ENCODE results near the gene NEGR1.

NEGR1 gene

DNA sequence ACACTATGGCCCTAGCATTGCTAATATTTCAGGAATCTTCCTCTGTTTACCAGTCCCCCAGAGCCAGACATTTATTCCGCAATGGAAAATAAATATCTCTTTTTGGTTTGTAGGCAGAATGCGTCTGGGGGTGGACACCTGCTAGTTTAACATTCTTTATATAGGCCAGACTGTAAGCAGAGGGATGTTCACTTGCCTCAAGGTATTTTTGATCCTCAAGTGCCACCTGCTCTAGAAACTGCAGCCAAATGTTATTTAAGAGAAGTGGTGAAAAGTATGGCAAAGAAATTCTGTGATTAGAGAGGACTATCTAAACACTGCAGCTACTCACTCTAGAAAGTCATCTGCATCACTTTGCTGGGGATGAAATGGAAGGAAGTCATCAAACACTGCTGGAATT, 164.7 kb downstream of the NEGR1 start:
- DNase-seq (ENCODE audit: low read depth), result no peak

DNA sequence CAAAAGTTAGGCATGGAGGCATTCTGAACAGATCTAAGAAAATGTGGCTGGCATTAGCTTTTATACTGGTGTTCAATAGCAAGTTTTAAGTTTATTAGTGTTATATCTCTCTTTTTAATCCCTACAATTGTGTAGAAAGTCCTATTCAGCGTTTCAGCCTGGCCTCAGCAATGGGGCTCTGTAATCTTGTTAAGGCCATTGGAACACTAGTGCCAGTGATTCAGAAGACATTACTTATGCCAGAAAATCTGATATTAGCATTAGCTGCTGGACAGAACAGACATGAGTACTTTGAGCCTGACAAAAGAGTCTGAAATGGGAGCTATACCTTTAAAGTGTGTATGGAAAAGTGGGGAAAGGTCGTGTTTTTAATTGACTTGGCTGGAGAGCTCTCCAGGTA, 167.0 kb downstream of the NEGR1 start:
- no peak for DNase-seq (ENCODE audit: low read depth)

DNA sequence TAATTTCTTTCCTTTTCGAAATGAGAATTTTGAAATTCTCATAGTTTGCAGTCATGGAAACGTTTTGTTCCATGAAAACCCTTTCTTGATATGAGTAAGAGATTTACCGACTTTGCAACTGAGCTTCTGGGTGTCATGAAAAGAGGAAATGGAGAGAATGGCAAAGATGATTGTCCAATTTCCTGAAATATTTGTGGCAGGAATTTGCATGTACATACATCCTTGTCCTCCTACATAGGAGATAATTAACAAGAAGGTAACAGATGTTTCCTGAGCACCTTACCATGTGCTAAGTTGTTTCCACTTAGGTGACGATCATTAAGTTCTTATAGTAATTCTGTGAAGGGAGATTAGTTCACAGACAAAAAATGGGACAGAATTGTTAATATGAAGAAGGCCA, 170.7 kb downstream of the NEGR1 start:
- DNase-seq (ENCODE audit: low read depth), result no peak

DNA sequence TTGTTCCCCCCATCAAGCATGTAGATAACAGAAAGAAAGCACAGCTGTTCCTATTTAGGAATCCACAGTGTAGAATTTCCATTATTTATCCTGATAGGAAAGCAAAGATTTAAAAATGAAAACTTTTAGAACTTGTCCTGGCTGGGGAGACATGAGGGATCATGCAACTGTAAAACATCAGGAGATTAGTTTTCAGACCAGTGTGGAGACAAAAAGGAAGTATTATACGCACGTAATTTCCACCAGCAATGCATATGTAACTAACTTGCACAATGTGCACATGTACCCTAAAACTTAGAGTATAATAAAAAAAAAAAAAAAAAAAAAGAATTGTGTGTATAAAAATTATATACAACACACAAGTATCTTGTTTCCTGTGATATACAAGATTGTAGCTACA, 172.4 kb downstream of the NEGR1 start:
- no peak for DNase-seq (ENCODE audit: low read depth)

DNA sequence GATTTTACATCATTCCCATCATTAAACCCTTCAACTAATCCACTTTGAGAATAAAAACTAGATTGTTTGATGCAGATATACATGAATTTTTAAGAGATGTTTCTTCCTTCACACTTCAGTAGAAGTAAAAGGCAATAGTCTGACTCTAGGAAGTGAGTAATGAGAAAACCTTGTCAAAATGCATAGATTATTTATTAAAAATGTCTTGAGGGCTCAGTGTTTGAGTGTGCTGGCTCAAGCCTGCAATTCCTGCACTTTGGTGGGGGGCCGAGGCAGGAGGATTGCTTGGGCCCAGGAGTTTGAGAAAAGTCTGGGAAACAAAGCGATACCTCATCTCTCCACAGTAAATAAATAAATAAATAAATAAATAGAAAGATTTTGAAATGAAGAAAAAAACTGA, 177.1 kb downstream of the NEGR1 start:
- DNase-seq (ENCODE audit: low read depth), result no peak

DNA sequence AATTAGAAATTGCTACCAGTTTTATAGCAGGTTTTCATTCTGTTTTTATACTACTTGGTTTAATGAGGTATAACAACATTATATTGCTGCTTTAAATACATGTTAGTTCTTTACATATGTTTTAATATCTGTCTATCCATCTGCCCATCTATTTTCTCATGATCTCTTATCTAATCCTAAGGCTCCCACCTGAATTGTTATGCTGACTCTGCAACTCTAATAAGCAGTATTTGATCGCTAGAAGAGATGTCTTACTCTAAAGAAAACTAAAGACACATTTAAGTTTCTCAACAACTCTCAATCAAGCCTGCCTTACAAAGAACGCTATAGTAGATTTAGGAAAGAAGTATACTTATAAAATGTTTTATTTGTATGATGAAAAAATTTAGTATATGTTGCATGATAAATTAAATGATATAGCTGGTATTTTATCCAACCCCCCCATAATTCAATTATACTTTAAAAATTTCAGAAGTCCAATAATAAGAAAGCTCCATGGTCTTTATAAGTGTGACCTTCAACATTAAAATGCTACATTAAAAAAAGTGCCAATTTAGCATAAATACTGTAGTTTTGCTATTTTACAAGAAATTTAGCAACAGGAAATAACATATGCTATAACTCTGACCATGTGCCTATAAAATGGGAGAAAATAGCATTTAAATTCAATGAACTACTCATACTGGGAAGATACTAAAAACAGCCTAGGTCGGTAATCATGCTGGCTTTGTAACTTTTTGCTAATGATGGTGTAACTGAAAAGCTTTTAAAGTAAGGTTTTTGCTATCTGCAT, 180.3 kb downstream of the NEGR1 start:
- no peak for DNase-seq (ENCODE audit: low read depth)

DNA sequence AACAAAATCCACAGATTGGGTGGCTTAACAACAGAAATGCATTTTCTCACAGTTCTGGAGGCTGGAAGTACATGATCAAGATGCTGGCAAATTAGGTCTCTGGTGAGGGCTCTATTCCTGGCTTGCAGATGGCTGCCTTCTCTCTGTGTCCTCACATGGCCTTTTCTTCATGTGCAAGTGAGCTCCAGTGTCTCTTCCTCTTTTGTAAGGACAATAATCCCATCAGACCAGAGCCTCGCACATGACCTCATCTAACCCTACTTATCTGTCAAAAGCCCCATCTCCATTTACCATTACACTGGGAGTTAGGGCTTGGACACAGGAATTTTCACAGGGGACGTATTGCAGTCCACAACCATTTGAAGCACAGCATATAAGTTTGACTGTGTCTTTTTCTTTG, 181.6 kb downstream of the NEGR1 start:
- no peak for DNase-seq (ENCODE audit: low read depth)

DNA sequence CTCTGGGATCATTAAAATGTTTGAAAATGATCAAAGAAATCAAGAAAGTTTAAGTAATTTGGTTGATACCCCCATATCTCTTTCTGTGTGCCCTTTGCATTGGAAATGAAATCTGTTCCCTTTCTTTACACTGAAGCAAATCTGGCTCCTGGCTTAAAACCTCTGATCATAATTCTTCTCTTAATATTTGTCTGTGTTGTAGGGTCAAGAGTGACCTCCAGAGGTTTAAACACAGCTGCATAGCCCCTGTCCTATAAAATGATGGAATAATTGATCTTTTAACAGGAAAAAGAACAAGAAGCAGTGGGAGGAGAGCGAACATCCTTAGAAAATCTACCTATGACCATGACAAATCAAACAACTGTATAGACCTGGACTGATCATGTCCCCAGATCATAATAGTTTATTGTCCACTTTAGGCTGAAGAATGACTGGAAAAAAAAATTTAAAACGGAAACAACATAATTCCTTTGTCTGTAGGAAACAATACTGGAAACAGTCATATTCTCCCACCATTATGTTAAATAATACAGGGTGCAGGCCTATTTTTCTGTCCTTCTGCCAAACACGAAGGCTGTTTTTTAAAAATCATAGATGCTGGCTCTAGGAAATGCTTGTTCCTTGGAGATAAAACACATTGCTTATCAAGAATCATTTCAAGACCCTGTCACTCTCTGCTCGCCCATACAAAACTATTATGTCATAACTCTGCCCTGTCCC, 184.3 kb downstream of the NEGR1 start:
- DNase-seq (ENCODE audit: low read depth), result no peak

DNA sequence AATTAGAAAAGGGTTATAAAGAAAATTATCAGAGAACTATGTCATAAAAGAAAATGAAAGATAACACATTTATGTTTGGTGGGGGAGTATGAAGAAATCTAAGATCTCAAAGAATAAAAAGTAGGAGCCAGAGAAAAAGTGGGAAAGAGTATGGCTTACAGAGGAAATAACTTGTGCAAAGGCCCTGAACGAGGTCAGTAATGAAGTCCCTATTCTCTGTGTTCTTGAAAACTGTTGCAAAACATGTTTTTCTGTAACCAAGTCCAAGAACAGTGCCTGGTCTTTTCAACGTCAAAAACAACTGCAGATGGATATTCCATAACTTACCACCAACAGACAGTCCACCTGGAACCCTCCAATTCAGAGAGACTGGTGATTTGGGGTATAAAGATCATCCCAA, 188.1 kb downstream of the NEGR1 start:
- no peak for DNase-seq (ENCODE audit: low read depth)

DNA sequence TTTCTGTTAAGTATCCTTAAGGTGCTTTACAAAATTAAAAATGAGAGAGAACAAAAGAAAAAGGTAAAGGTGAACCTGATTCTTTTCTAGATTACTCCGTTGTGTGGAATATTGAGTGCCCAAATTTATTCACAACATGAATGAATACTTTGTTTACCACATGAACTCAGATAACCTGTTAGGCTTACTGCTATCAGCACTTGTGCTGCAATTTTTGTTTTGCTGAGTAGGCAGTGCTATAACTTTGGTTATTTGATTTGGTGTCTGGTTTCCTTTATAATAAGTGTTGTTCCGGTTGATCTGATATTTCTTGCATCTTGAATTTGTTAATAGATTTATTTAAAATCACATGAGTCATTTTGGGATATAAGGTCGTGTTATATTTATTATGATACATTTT, 195.9 kb downstream of the NEGR1 start:
- DNase-seq (ENCODE audit: low read depth), result no peak

DNA sequence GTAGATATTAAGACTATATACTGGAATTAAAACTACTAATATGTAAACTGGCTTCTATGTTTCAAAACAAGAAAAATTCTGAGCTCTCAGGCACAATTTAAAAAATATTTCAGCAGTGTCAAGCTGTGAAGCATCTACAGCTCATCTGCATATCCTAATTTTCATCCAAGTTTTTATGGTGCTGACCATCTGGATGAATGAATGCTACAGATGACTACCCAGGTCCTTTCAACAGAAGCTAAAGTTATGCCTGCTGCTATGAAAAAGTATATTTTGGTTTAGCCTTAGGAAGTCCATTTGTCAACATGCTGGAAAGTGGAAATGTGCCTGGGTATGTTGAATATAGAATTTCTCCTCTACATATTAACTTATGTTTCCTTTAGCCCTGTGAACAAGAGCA, 206.9 kb downstream of the NEGR1 start:
- DNase-seq (ENCODE audit: low read depth), result no peak

DNA sequence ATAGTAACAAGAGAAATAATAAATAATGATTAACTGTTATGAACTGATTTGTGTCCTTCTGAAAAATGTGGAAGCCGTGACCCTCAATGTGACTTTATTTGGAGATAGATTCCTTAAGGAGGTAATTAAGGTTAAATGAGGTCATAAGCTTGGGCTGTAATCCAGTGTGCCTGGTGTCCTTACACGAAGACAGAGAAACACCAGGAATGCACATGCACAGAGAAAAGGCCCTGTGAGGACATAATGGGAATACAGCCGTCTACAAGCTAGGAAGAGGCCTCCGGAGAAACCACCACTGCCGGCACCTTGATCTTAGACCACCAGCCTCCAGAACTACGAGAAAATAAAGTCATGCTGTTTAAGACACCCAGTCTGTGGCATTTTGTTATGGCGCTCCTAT, 215.9 kb downstream of the NEGR1 start:
- no peak for DNase-seq (ENCODE audit: low read depth)

DNA sequence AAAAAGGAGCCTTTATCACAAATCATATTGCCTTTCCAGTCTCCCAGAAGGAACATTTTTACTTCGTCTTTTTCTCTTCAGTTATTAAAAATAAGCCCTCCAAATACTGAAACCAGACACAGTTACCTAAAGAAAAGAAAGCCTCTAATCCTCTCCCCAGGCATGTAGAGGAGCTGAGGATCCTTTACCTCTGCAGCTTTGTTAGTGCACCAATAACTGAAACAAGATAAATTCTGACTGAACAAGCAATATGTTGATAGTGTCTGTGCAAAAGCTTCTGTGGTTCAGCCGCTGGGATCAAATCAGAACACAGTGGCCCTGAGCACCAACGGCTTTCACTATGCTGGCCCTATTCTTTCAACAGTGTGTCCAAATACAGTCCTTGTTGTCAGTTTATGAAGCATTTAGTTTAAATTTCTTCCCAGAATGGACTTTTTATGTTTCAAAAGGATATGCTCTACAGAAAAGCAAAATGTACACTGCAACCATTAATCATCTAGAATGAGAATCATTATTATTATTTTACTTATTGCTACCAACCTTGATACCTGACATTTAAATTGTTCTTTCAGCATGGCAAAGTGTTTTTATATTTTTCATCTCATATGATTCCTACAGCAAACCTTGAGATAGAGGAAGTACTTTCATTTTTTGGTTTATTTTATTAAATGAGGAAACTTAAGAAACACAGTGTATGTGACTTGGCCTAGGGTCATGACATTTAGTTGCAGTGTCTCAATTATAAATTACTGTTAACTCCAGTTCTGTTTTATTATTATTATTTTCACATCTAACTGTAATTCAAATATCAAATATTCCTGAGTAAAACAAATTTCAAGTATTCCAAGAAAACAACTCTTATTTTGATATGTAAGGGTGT, 217.9 kb downstream of the NEGR1 start:
- no peak for DNase-seq (ENCODE audit: low read depth)

DNA sequence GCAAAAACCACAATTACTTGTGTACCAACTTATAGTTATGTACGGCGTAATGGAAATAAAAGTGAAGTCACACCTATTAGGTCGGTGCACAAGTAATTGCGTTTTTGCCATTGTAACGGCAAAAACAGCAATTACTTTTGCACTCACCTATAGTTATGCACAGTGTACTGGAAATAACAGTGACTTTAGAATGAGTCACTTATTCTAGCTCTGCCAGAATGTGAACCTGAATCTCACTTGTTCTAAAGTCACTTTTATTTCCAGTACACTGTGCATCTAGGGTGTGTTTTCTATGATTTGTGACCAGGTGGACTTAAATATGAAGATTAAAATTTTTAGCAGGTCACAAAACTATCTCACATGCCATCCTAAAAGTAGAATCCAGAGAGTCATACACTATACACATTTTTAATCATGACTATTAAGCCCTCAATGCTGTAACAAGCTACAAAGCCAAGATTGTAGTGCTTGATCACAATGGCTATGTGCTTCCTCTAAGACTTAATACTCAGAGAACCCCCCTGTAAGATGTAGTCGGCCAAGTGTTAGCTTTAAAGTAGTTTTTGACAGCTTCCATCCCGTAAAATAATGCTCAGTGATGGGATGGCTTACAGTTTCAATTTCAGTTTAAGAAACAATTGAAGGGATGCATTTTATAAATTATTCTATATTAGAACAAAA, 218.8 kb downstream of the NEGR1 start:
- no peak for DNase-seq (ENCODE audit: low read depth)

DNA sequence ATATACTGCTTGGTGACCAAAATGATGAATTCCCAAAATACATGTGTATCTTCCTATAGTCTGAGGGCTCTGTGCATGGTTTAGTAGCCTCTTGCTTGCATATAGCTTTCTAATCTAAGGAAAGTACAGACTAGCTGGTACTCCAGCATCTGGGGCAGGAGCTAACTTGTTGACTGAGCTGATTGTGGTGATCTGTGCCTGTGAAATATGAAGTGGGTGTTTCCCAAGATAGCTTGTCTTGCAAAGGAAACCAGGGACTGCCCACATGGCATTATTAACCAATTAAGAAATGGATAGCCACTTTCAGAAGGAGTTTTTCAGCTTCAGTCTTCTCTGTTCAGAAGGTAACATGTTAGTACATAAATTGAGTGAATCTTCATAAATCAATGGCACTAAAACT, 219.8 kb downstream of the NEGR1 start:
- no peak for DNase-seq (ENCODE audit: low read depth)

DNA sequence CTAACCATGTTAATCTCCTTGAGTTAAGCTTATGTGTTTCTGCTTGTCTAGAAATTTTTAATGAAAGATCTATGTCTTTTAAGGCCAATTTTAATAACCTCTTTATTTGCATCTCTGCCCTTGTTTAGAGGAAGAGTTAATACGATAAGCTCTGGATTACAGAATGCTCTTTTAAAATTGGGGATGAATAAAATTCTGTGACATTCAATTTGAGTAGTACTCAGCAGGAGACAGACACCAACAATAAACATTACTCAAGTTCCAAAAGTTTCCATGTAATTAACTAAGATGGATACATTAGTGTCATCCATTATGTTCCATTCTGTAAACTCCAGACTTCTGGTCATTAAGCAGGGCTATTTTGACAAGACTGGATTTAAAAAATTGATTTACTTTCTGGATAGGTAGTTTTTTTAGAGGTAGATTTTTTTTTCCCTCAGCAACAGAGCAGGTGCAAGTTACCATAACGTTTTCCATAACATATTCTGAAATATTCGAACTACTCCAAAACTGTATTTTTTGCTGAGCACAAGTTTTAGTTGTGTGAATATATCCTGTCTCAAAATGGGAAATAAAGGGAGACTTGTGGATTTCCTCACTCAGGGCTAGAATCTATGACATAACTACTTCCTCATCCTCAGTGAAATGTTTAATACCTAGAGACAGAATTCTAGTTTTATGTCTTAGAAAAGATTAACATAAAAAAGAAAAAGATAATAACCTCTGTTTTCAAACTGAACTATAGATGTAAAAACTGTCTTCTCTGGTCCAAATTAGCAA, 221.7 kb downstream of the NEGR1 start:
- DNase-seq (ENCODE audit: low read depth), result no peak

DNA sequence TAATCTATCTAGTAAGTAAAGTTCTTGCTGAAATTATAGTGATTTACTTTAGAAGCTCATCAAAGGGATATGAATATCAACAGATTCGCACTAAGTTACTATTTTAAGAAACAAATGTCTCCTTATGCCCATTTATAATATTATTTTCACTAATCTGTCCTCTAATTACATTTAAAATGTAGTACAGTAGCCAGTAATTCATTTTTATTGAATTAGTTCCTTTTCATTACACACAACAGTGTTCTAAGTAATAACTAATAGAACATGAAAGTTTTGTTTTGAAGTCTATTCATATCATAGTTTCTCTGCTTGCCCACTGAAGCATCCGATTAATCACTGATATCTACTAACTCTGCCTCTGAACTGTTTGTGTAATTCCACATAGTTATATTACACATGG, 225.8 kb downstream of the NEGR1 start:
- no peak for DNase-seq (ENCODE audit: low read depth)

DNA sequence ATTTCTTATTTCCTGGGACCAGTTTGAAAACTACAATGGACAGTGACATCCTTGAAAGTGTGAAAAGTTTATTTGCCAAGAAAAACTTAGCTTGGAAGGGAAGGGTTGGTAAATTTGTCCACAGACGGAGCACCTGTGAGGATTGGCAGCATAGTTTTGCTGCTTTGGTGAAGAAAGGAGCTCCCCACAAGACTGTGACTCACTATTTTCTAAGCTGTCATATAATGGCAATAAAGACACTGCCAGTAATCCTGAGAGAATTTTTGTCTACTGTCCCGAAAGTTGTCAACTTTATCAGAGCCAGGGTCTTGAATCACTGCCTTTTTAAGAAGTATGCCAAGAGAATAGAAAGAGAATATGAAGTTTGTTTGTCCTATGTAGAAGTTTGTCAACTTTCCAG, 230.8 kb downstream of the NEGR1 start:
- DNase-seq (ENCODE audit: low read depth), result no peak

DNA sequence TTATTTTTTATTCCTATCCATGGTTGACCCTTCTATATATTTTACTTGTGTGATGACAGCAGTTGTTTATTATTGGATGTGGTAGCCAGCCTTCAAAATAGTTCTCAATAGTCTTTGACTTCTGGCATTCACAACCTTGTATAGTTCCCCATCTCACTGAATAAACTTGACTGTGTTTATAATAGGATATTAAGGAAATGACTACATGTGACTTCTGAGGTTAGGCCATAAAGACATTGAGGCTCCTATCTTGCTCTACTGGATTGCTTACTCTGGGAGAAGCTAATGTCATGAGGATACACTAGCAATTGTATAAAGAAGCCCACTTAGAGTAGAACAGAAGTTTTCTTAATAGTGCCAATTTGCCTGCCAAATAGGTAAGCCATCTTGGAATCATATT, 231.8 kb downstream of the NEGR1 start:
- no peak for DNase-seq (ENCODE audit: low read depth)

DNA sequence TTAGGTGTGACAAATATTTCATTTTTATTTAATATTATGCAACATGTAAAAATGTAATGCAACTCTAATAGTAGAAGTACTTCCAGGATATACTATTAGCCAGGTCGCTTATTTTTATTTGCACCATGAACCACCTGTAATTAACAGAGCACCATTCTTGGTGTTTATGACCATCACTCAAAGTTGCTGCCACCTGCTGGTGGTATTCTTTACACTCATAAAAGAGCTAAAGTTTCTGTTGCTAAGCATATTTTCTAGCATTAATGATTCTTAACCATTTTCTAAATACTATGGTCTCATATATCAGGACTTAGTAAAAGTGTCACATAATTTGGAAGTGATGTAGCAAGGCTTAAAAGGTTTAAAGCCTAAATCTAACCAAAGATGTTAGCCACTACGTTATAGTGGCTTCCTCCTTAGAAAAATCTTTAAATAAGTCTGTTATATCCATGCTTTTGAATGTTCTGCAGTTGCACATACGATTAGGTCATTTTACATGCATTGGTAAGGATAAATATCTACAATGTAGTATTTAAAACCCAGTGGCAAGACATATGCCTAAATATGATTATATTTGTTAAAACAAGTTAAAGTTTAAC, 244.5 kb downstream of the NEGR1 start:
- DNase-seq (ENCODE audit: low read depth), result peak; percentile 2

DNA sequence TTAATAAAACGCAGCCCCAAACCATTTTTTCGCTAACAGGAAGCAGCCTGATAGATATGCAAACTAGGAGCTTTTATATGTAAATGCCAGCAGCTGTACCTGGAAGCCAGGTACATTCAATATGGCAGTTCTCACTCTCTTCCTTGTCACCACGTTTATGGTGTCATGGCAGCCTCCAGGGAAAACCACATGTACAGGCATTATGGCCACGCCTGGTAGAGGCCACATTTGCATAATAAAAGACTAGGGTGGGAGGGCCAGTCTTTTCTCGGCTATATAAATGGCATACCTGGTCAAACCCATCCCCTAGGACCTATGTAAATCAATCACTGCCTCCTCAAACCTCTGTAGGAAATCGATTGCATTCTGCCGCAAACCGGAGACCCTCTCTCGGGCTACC, 247.5 kb downstream of the NEGR1 start:
- DNase-seq (ENCODE audit: low read depth), result no peak
